SK-N-SH (cell line): Measurements from ENCODE around the gene DUXA. TPM values are rescaled to one million over a fixed set of nuclear protein-coding genes. Genes with fewer than 3 reads are reported as not detected.

Experiments used
- CTCF ChIA-PET: fragments of 300-600, 350-600 bp; formaldehyde crosslinking; extraction: SDS; loops from one replicate; lab custom pipeline; 2021; lab: Yijun Ruan, JAX
- POLR2A ChIA-PET: fragments of 350-600 bp; sonication (Branson Sonifier 250); formaldehyde crosslinking; extraction: SDS; loops from one replicate; lab custom pipeline; 2020; ENCODE audit warnings: antibody characterized with exemption, inconsistent platforms; lab: Yijun Ruan, JAX
- DNase-seq: peaks from one replicate; pipeline ENCODE4 v3.0.0; 2012
- H2AFZ ChIP-seq: fragments of 200-600 bp; sonication (generic); 2 replicates; pipeline ENCODE4 v1.8.1; 2016; ENCODE audit warnings: antibody characterized with exemption, mild to moderate bottlenecking, low read depth
- H3F3A ChIP-seq: fragments of 200-600 bp; sonication (generic); replicated peaks from 2 replicates; pipeline ENCODE3; 2016; ENCODE audit warnings: antibody characterized with exemption, mild to moderate bottlenecking; ENCODE audit not compliant: insufficient read depth
- H3K27ac ChIP-seq, 2 experiments: fragments of 200-500 bp in 1 of 2; fragments of 200-600 bp in 1 of 2; sonication (Bioruptor generic) in 1 of 2; sonication (generic), shearing (Covaris generic) in 1 of 2; 2 replicates each; pipeline versions ENCODE4 v1.5.1 to v1.6.1; 2014 to 2016; ENCODE audit warnings: low read depth in 2 of 2, inconsistent platforms in 1 of 2, low read length in 1 of 2, mild to moderate bottlenecking in 1 of 2, mixed read lengths in 1 of 2
- H3K27me3 ChIP-seq: fragments of 200-600 bp; sonication (generic), shearing (Covaris generic); 2 replicates; pipeline ENCODE4 v1.6.1; 2016; ENCODE audit warnings: mixed run types; ENCODE audit not compliant: insufficient read depth
- H3K36me3 ChIP-seq, 2 experiments: fragments of 200-500 bp in 1 of 2; fragments of 200-600 bp in 1 of 2; sonication (Bioruptor generic) in 1 of 2; sonication (generic) in 1 of 2; replicated peaks in 1 of 2; 2 replicates each; pipeline versions ENCODE3 to v1.5.1; 2014 to 2016; ENCODE audit warnings: low read length in 1 of 2, mild to moderate bottlenecking in 1 of 2; ENCODE audit not compliant: insufficient read depth in 2 of 2, control insufficient read depth in 1 of 2
- H3K4me1 ChIP-seq, 2 experiments: fragments of 200-500 bp in 1 of 2; fragments of 200-600 bp in 1 of 2; sonication (Bioruptor generic) in 1 of 2; sonication (generic), shearing (Covaris generic) in 1 of 2; 2 replicates each; pipeline versions ENCODE4 v1.5.1 to v1.6.1; 2014 to 2016; ENCODE audit warnings: low read depth in 1 of 2, low read length in 1 of 2, mixed run types in 1 of 2; ENCODE audit not compliant: insufficient read depth in 2 of 2, control insufficient read depth in 1 of 2
- H3K4me2 ChIP-seq: fragments of 200-600 bp; sonication (generic), shearing (Covaris generic); 2 replicates; pipeline ENCODE4 v1.6.1; 2017; ENCODE audit warnings: mixed run types
- H3K4me3 ChIP-seq, 2 experiments: fragments of 200-500 bp in 1 of 2; fragments of 200-600 bp in 1 of 2; sonication (Bioruptor generic) in 1 of 2; sonication (generic), shearing (Covaris generic) in 1 of 2; 2 replicates each; pipeline versions ENCODE4 v1.5.1 to v1.8.1; 2014 to 2016; ENCODE audit warnings: low read depth in 2 of 2, inconsistent platforms in 1 of 2, low read length in 1 of 2, mild to moderate bottlenecking in 1 of 2, mixed read lengths in 1 of 2, moderate library complexity in 1 of 2
- H3K79me2 ChIP-seq: fragments of 200-600 bp; sonication (generic); 2 replicates; pipeline ENCODE4 v1.8.1; 2017; ENCODE audit warnings: mild to moderate bottlenecking; ENCODE audit not compliant: insufficient read depth
- H3K9ac ChIP-seq: fragments of 200-600 bp; sonication (generic); 2 replicates; pipeline ENCODE4 v1.6.1; 2017; ENCODE audit warnings: mixed run types
- H3K9me2 ChIP-seq: fragments of 200-600 bp; sonication (generic); 2 replicates; pipeline ENCODE4 v1.6.1; 2017; ENCODE audit warnings: mixed run types
- H3K9me3 ChIP-seq: fragments of 200-600 bp; sonication (generic); 2 replicates; pipeline ENCODE4 v1.6.1; 2017; ENCODE audit warnings: mixed run types, mild to moderate bottlenecking, moderate library complexity
- H4K20me1 ChIP-seq: fragments of 200-600 bp; sonication (generic); 2 replicates; pipeline ENCODE4 v1.6.1; 2017; ENCODE audit warnings: mild to moderate bottlenecking, mixed run types; ENCODE audit not compliant: insufficient read depth
- CHD2 ChIP-seq: fragments of 150-350 bp; IDR thresholded peaks from 2 replicates; pipeline ENCODE4 v1.6.1; 2018; ENCODE audit warnings: low read length; ENCODE audit not compliant: partially characterized antibody
- ELF1 ChIP-seq: IDR thresholded peaks from 2 replicates; pipeline ENCODE4 v1.4.0; 2012
- FOSL2 ChIP-seq: IDR thresholded peaks from 2 replicates; pipeline ENCODE4 v1.4.0; 2012; ENCODE audit warnings: low read depth, mild to moderate bottlenecking, moderate library complexity, borderline replicate concordance
- FOXJ3 ChIP-seq: sonication (generic); formaldehyde crosslinking; IDR thresholded peaks from 2 replicates; pipeline ENCODE4 v1.5.1; 2020; ENCODE audit warnings: mild to moderate bottlenecking, missing genetic modification reagents
- FOXM1 ChIP-seq: IDR thresholded peaks from 2 replicates; pipeline ENCODE4 v1.4.0; 2012; ENCODE audit warnings: low read depth, mild to moderate bottlenecking
- GABPA ChIP-seq: IDR thresholded peaks from 2 replicates; pipeline ENCODE4 v1.4.0; 2012; ENCODE audit warnings: low read depth, mild to moderate bottlenecking
- JUND ChIP-seq: IDR thresholded peaks from 2 replicates; pipeline ENCODE4 v1.4.0; 2012
- NRF1 ChIP-seq: IDR thresholded peaks from 2 replicates; pipeline ENCODE4 v1.6.1; 2012; ENCODE audit warnings: low read depth, mild to moderate bottlenecking, low read length
- POLR2AphosphoS5 ChIP-seq: IDR thresholded peaks from 2 replicates; pipeline ENCODE4 v1.6.1; 2012; ENCODE audit warnings: low read depth, low read length
- RAD21 ChIP-seq: IDR thresholded peaks from 2 replicates; pipeline ENCODE4 v1.6.1; 2012; ENCODE audit warnings: mild to moderate bottlenecking, low read length
- RFX5 ChIP-seq: IDR thresholded peaks from 2 replicates; pipeline ENCODE4 v1.6.1; 2012; ENCODE audit warnings: mild to moderate bottlenecking, improper control_type of control experiment, low read length
- TAF1 ChIP-seq: IDR thresholded peaks from 2 replicates; pipeline ENCODE4 v1.6.1; 2012; ENCODE audit warnings: low read depth, mild to moderate bottlenecking, low read length, moderate library complexity, borderline replicate concordance
- TEAD4 ChIP-seq: IDR thresholded peaks from 2 replicates; pipeline ENCODE4 v1.4.0; 2012; ENCODE audit warnings: mild to moderate bottlenecking, borderline replicate concordance; ENCODE audit not compliant: insufficient read depth
- USF1 ChIP-seq: IDR thresholded peaks from 2 replicates; pipeline ENCODE4 v1.4.0; 2012; ENCODE audit warnings: low read depth, borderline replicate concordance
- YY1 ChIP-seq: IDR thresholded peaks from 2 replicates; pipeline ENCODE4 v1.4.0; 2012; ENCODE audit warnings: low read depth, mild to moderate bottlenecking
- ZBTB33 ChIP-seq: IDR thresholded peaks from 2 replicates; pipeline ENCODE4 v1.4.0; 2012; ENCODE audit warnings: low read depth, borderline replicate concordance
- WGBS: methylation state at CpG from one replicate; pipeline ENCODE4 v1.1.6; 2017; ENCODE audit warnings: low lambda C conversion rate; 5-methylcytosine and 5-hydroxymethylcytosine counted together
- polyA plus RNA-seq, 3 experiments: library from polyadenylated mRNA; depleted of rRNA; stranded (reverse); fragments of >200 nt; gene quantifications; 2 replicates each; pipeline ENCODE4 v1.2.3, GENCODE V29; 2012

The DUXA gene
- polyA plus RNA-seq, 1 of the 3 experiments (the other 2 are of a cell fraction): not detected

- no peaks in the 10 kb centered on the region for H3K9me2 ChIP-seq
- H3K9me3 ChIP-seq: peaks cover 14% of the 10 kb centered on the region; the same call in 1 of the 2 replicates
- H3K36me3 ChIP-seq: no peaks in the 10 kb centered on the region
- H3K4me3 ChIP-seq: no peak overlapping the region
- POLR2A ChIA-PET: interaction anchor here (0.7 kb wide), 1 partner anchor 80 kb away, joined by 4 read pairs; no protein-coding TSS in a partner anchor
- no peaks in the 10 kb centered on the region for H4K20me1 ChIP-seq
- no peak for DNase-seq
- no peak overlapping the region for H3K27ac ChIP-seq
- H3F3A ChIP-seq: peaks cover 3% of the 10 kb centered on the region
- 44% methylated on average over 1 of the region's 1 CpG for WGBS
- no peak overlapping the region for H2AFZ ChIP-seq
- H3K9ac ChIP-seq: no peak overlapping the region
- TF ChIP-seq RFX5: no peak
- TF ChIP-seq GABPA: no peak
- TF ChIP-seq FOXM1: no peak
- TF ChIP-seq NRF1: no peak
- TF ChIP-seq ELF1: no peak
- no peak for TF ChIP-seq USF1
- TF ChIP-seq TAF1: no peak
- TF ChIP-seq CHD2: no peak
- no peak for TF ChIP-seq POLR2AphosphoS5
- TF ChIP-seq RAD21: no peak
- TF ChIP-seq FOXJ3 (CRISPR knock-in tag): no peak
- no peak for TF ChIP-seq FOSL2
- H3K27me3 ChIP-seq: no peaks in the 10 kb centered on the region
- H3K4me1 ChIP-seq: no peaks in the 10 kb centered on the region
- CTCF ChIA-PET: interaction anchor here (0.6 to 1.4 kb wide), 2 partner anchors 12 to 14 kb away, joined by 3 to 4 read pairs; no protein-coding TSS in a partner anchor
- H3K4me2 ChIP-seq: no peak overlapping the region
- no peaks in the 10 kb centered on the region for H3K79me2 ChIP-seq
These were observed 56.0 kb downstream of the DUXA start for GRCh38 chr19:57111329-57111644.

- Histone ChIP-seq H3K79me2 (no peaks in the 10 kb centered on the region), H3K4me2 (no peak overlapping the region), H3K27ac (no peak overlapping the region), H3K4me1 (no peaks in the 10 kb centered on the region), H4K20me1 (no peaks in the 10 kb centered on the region)
- CTCF ChIA-PET: interaction anchor here (1.4 kb wide), 1 partner anchor 12 kb away, joined by 4 read pairs; no protein-coding TSS in a partner anchor
- no peak for TF ChIP-seq ZBTB33
- no peak for TF ChIP-seq FOXM1
- no peak for TF ChIP-seq YY1
- no peak for TF ChIP-seq CHD2
- TF ChIP-seq JUND: no peak
- no peak for TF ChIP-seq GABPA
- TF ChIP-seq TEAD4: no peak
- TF ChIP-seq, all 33 proteins: peak for 0
- 72% methylated on average over 9 of the region's 9 CpGs for WGBS
- peaks cover 3% of the 10 kb centered on the region for H3F3A ChIP-seq
- H3K4me3 ChIP-seq: no peak overlapping the region
- peaks cover 14% of the 10 kb centered on the region; the same call in 1 of the 2 replicates for H3K9me3 ChIP-seq
- no peaks in the 10 kb centered on the region for H3K27me3 ChIP-seq
- H3K36me3 ChIP-seq: no peaks in the 10 kb centered on the region
- H3K9ac ChIP-seq: no peak overlapping the region
- POLR2A ChIA-PET: interaction anchor here (0.7 kb wide), 1 partner anchor 80 kb away, joined by 4 read pairs; no protein-coding TSS in a partner anchor
- H2AFZ ChIP-seq: no peak overlapping the region
- no peak for DNase-seq
- no peaks in the 10 kb centered on the region for H3K9me2 ChIP-seq
These were observed 56.5 kb downstream of the DUXA start for GRCh38 chr19:57110592-57111328.
